GM23248 (cell line): ENCODE data around the gene TJP3. TPM values are rescaled to one million over a fixed set of nuclear protein-coding genes. Genes with fewer than 3 reads are reported as not detected.

Source experiments
- DNase-seq: peaks from one replicate; pipeline ENCODE4 v3.0.0-alpha.2; 2015
- H2AFZ ChIP-seq: fragments of 200-600 bp; sonication (generic); 2 replicates; pipeline ENCODE4 v1.6.1; 2016; ENCODE audit warnings: antibody characterized with exemption
- H3F3A ChIP-seq: fragments of 200-600 bp; sonication (generic); 2 replicates; pipeline ENCODE4 v1.6.1; 2016; ENCODE audit warnings: mild to moderate bottlenecking, antibody characterized with exemption, mixed run types; ENCODE audit not compliant: insufficient read depth
- H3K27ac ChIP-seq: fragments of 200-600 bp; sonication (generic); 2 replicates; pipeline ENCODE4 v1.5.1; 2016; ENCODE audit warnings: mild to moderate bottlenecking
- H3K27me3 ChIP-seq: fragments of 200-600 bp; sonication (generic); replicated peaks from 2 replicates; pipeline ENCODE4 v1.6.1; 2016; ENCODE audit warnings: mild to moderate bottlenecking; ENCODE audit not compliant: insufficient read depth
- H3K36me3 ChIP-seq: fragments of 200-600 bp; sonication (generic); 2 replicates; pipeline ENCODE4 v1.6.1; 2016; ENCODE audit warnings: low read depth, mild to moderate bottlenecking
- H3K4me1 ChIP-seq: fragments of 200-600 bp; sonication (generic); 2 replicates; pipeline ENCODE4 v1.6.1; 2016; ENCODE audit warnings: mild to moderate bottlenecking; ENCODE audit not compliant: insufficient read depth
- H3K4me2 ChIP-seq: fragments of 200-600 bp; sonication (generic); one replicate; pipeline ENCODE4 v1.6.1; 2016; ENCODE audit warnings: mild to moderate bottlenecking; ENCODE audit not compliant: unreplicated experiment
- H3K4me3 ChIP-seq: fragments of 200-600 bp; sonication (generic); 2 replicates; pipeline ENCODE4 v1.5.1; 2016; ENCODE audit warnings: mild to moderate bottlenecking
- H3K79me2 ChIP-seq: fragments of 200-600 bp; sonication (generic); 2 replicates; pipeline ENCODE4 v1.6.1; 2016; ENCODE audit warnings: mild to moderate bottlenecking; ENCODE audit not compliant: insufficient read depth
- H3K9ac ChIP-seq: fragments of 200-600 bp; sonication (generic); 2 replicates; pipeline ENCODE4 v1.6.1; 2016; ENCODE audit warnings: mild to moderate bottlenecking
- H3K9me2 ChIP-seq: fragments of 200-600 bp; sonication (generic); 2 replicates; pipeline ENCODE4 v1.6.1; 2016; ENCODE audit warnings: mixed run types, mild to moderate bottlenecking, moderate library complexity; ENCODE audit not compliant: insufficient read depth
- H3K9me3 ChIP-seq: fragments of 200-600 bp; sonication (generic); one replicate; pipeline ENCODE4 v1.6.1; 2017; ENCODE audit warnings: low read depth
- H4K20me1 ChIP-seq: fragments of 200-600 bp; sonication (generic); 2 replicates; pipeline ENCODE4 v1.6.0; 2016; ENCODE audit not compliant: insufficient read depth
- EZH2 ChIP-seq: fragments of 200-600 bp; sonication (generic); IDR thresholded peaks from 2 replicates; pipeline ENCODE4 v1.6.1; 2018; ENCODE audit warnings: antibody characterized with exemption, mild to moderate bottlenecking; ENCODE audit not compliant: insufficient read depth, poor library complexity, severe bottlenecking
- EZH2phosphoT487 ChIP-seq: fragments of 200-600 bp; sonication (generic); IDR thresholded peaks from 2 replicates; pipeline ENCODE4 v1.6.1; 2018; ENCODE audit warnings: antibody characterized with exemption, moderate library complexity, mild to moderate bottlenecking, low read depth; ENCODE audit not compliant: insufficient read depth
- WGBS, 2 experiments: methylation state at CpG; one replicate each; pipeline ENCODE4 v1.1.6; 2015 to 2017; ENCODE audit warnings: low lambda C conversion rate in 2 of 2, low coverage in 1 of 2; ENCODE audit errors: missing lambda C conversion rate in 2 of 2; 5-methylcytosine and 5-hydroxymethylcytosine counted together
- in situ Hi-C: fragments of 300-500 bp; cut with MboI; formaldehyde crosslinking; loops from 2 replicates; pipeline ENCODE4 v1.15.0; 2020
- polyA plus RNA-seq: library from polyadenylated mRNA; unstranded; fragments of >200 nt; fragmentation: Nextera tagmentation; extraction: Ambion mirVana; gene quantifications from 2 replicates; pipeline ENCODE4 v1.2.1, GENCODE V29; 2016
- total RNA-seq: library from RNA; depleted of rRNA; stranded (reverse); fragments of >200 nt; shearing (Covaris generic); gene quantifications from 2 replicates; pipeline ENCODE4 v1.2.3, GENCODE V29; 2014

The TJP3 gene
- total and polyA plus RNA-seq, 2 experiments from 2014 or later, result not detected

DNA sequence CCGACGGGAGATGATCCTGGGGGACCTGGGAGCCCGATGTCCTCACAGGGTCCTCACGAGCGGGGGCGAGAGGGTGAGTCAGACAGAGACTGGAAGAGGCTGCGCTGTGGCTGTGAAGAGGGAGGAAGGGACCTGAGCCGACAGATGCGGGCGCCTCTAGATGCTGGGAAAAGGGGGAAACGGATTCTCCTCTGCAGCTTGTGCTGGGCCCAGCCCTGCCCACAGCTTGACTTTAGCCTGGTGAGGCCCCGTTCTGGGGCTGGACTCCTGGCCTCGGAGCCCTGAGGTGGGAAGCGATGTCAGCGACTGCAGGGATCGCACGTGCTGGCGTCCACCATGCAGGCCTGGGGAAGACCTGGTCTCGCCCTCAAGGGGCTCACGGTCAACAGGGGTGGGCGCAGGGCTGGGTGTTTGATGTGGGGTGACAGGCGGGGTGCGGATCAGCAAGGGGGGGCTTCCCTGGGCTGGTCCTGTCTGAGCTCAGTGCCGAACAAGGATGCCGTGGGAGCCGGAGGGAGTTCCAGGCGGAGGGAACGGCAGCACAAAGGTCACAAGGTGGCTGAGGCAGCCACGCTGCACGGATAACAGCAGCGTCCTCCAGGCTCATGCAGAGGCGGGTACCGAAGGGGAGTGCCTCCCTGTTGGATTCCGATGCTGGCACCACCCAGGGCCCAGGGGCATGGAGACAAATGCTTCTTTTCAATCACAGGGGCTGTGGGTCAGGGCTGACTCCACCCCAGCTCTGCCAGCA, 39.7 kb upstream of the TJP3 start:
- H2AFZ ChIP-seq, result no peak overlapping the region
- no peak overlapping the region for H3K4me2 ChIP-seq
- in situ Hi-C loops, result no loop called here
- H3K4me3 ChIP-seq, result no peak overlapping the region
- 82 to 83% methylated on average over 26 to 34 of the region's 34 CpGs for WGBS, 2 experiments
- H3F3A ChIP-seq, result no peaks in the 10 kb centered on the region
- peak; percentile 9 for DNase-seq
- H3K9me3 ChIP-seq, result no peaks in the 10 kb centered on the region
- TF ChIP-seq EZH2phosphoT487 (no peak), EZH2 (no peak)
- no peaks in the 10 kb centered on the region for H3K9me2 ChIP-seq
- no peaks in the 10 kb centered on the region for H3K36me3 ChIP-seq
- H4K20me1 ChIP-seq, result no peaks in the 10 kb centered on the region
- H3K27me3 ChIP-seq, result no peaks in the 10 kb centered on the region
- H3K9ac ChIP-seq, result no peak overlapping the region
- no peak overlapping the region for H3K27ac ChIP-seq
- H3K4me1 ChIP-seq, result peaks cover 12% of the 10 kb centered on the region
- peaks cover 28% of the 10 kb centered on the region for H3K79me2 ChIP-seq

DNA sequence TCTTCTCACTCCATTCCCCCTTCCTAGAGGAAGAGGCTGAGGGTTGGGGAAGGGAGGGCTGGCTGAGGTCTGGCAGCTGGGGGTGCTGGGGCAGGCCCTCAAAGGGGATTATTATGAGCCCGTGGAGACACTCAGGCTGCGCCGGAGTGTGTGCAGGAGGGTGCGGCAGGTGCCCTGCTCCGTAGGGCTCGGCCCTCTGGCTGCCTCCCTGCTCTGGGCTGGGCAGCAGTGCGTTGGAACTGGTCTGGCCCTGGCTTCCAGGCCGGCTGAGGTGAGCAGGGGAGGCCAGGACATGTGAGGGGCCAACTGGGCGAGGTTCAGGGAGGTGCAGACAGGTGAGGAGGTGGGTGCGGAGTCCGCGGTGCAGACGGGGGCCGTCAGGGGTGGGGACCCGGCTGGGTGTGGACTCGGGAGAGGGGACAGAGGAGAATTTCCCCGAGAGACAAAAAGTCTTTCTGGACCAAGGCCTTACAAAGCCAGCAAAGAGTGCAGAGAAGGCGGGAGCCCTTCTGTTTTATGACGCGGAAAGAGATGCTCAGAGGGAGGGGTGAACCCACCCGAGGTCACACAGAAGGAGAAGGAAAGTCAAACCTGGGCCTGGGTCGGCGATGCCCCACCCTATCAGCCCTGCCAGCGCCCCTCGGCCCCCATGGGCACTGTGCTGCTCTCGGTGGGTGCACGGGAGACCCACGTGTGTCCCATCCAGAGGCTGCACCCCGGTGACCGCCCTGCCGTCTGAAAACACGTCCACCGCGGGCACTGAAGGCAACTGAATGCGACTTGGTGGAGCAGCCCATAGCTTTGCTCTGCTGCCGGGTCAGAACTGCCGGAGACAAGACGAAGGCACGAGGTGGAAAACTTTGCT, 38.9 kb upstream of the TJP3 start:
- 78 to 80% methylated on average over 33 to 39 of the region's 39 CpGs for WGBS, 2 experiments
- TF ChIP-seq EZH2 (no peak), EZH2phosphoT487 (no peak)
- H3K27me3 ChIP-seq, result no peaks in the 10 kb centered on the region
- DNase-seq, result no peak
- H3K27ac ChIP-seq, result no peak overlapping the region; the same call in 1 of the 2 replicates
- no peak overlapping the region for H3K4me2 ChIP-seq
- no peak overlapping the region for H3K4me3 ChIP-seq
- H3K36me3 ChIP-seq, result no peaks in the 10 kb centered on the region
- no peak overlapping the region for H3K9ac ChIP-seq
- H2AFZ ChIP-seq, result no peak overlapping the region
- no peaks in the 10 kb centered on the region for H3F3A ChIP-seq
- peaks cover 31% of the 10 kb centered on the region for H3K79me2 ChIP-seq
- H3K9me2 ChIP-seq, result no peaks in the 10 kb centered on the region
- in situ Hi-C loops, result no loop called here
- no peaks in the 10 kb centered on the region for H3K9me3 ChIP-seq
- H4K20me1 ChIP-seq, result no peaks in the 10 kb centered on the region
- H3K4me1 ChIP-seq, result peaks cover 12% of the 10 kb centered on the region

DNA sequence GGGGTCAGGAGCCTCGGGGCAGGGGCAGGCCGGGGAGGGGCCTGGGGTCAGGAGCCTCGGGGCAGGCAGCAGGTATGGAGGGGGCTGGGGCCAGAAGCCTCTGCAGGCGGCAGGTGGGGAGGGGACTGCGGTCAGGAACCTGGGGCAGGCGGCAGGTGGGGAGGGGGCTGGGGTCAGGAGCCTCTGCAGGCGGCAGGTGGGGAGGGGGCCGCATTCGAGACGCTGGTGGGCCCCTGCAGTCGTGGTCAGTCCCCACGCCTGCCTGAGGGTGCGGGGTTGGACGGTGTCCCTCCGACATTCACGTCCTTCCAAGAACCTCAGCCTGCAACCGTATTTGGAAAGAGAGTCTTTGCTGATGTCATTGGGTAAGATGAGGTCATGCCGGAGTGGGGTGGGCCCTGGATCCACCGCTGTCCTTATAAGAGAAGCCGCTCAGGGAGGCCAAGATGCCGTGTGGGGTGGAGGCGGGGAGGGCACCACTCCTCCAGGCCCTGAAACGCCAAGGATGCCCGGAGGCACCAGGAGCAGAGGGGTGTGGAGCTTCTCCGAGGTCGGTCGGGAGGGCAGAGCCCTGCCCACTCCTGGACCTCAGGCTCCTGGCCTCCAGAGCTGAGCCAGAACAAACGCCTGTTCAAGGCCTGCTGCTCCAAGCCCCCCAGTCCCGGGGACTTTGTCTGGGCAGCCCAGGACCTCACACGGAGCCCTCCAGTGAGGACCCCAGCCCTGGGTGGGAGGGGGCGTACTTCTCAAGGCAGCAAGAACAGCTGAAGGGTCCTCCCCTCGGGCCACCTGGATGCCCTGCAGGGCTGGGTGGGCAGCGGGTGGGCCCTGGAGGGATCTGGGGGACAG, 38.0 kb upstream of the TJP3 start:
- Histone ChIP-seq H3K9ac (peak overlapping the region; percentile 87), H3K9me2 (no peaks in the 10 kb centered on the region), H3K36me3 (no peaks in the 10 kb centered on the region), H3K4me2 (peak overlapping the region; percentile 54), H3K27me3 (no peaks in the 10 kb centered on the region), H3K27ac (peak overlapping the region; percentile 89), H3K4me1 (peaks cover 12% of the 10 kb centered on the region), H3K79me2 (peaks cover 38% of the 10 kb centered on the region), H3F3A (no peaks in the 10 kb centered on the region), H2AFZ (peak overlapping the region; percentile 17; the same call in 1 of the 2 replicates), H3K4me3 (peak overlapping the region; percentile 58), H3K9me3 (no peaks in the 10 kb centered on the region), H4K20me1 (no peaks in the 10 kb centered on the region)
- DNase-seq, result peak; percentile 95
- in situ Hi-C loops, result no loop called here
- 9 to 22% methylated on average over 21 to 23 of the region's 33 CpGs for WGBS, 2 experiments
- TF ChIP-seq EZH2phosphoT487 (no peak), EZH2 (no peak)
